ENCODE results near the gene ALDH3B1. TPM values are rescaled to one million over a fixed set of nuclear protein-coding genes. Genes with fewer than 3 reads are reported as not detected.

Gene ALDH3B1
- total and polyA plus RNA-seq, 2 donors (not counting 3 experiments of a cell fraction or from before 2014, with no cell fraction given), result 0.13 to 1.0 TPM

DNA sequence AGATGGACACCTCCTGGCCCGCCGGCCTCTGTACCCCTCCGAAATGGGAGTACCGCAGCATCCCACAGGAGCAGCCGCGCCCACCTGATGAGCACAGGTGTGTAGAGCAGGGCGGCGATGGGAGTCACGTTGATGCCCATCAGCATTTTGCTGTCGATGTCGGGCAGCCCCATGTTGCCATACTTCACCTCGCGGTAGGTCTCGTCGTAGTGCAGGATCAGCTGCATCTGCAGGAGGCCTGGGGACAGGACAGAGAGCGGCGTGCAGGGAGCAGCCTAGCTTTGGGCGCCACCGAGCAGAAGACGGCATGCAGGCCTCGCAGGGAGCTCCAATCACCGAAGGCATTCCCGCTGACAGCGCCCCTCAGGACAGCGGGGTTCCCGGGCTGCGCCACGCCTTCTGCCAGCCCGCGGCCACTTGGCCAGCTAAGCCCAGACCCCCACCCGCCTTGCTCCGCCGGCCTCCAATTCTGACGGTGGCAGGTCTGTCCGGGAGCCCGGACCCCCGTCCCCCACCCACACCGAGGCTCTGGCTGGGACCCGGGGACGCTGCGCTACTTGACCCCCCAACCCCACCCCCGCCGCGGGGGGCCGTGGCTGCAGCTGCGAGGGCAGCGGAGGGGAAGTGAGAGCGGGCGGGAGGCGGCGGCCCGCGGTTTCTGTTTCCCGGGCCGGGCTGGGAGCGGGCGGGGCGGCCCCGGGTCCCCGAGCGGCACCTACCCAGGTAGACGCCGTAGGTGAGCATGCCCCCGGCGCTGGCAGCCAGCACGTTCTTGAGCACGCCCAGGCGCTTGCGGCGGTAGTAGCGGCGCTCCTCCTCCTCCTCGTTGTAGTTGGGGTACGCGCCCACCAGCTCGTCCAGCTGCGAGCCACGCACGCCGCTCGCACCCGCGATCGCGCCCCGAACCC lies 6.9 kb upstream of the ALDH3B1 start:
- TF ChIP-seq, protein P1, sequence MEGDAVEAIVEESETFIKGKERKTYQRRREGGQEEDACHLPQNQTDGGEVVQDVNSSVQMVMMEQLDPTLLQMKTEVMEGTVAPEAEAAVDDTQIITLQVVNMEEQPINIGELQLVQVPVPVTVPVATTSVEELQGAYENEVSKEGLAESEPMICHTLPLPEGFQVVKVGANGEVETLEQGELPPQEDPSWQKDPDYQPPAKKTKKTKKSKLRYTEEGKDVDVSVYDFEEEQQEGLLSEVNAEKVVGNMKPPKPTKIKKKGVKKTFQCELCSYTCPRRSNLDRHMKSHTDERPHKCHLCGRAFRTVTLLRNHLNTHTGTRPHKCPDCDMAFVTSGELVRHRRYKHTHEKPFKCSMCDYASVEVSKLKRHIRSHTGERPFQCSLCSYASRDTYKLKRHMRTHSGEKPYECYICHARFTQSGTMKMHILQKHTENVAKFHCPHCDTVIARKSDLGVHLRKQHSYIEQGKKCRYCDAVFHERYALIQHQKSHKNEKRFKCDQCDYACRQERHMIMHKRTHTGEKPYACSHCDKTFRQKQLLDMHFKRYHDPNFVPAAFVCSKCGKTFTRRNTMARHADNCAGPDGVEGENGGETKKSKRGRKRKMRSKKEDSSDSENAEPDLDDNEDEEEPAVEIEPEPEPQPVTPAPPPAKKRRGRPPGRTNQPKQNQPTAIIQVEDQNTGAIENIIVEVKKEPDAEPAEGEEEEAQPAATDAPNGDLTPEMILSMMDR (IDR thresholded peaks at IDR 0.05; ENCODE audit: extremely low read depth in 1 of 2, insufficient read depth in 1 of 2, low read depth in 1 of 2, low read length in 2 of 2), result no peak
- TF ChIP-seq, protein P2, sequence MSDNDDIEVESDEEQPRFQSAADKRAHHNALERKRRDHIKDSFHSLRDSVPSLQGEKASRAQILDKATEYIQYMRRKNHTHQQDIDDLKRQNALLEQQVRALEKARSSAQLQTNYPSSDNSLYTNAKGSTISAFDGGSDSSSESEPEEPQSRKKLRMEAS (IDR thresholded peaks at IDR 0.05; ENCODE audit: insufficient read depth, insufficient read length), result no peak
- TF ChIP-seq FOS (IDR thresholded peaks at IDR 0.05; ENCODE audit: borderline replicate concordance, insufficient read depth, low read length) (no peak), GATA2 (IDR thresholded peaks at IDR 0.05; ENCODE audit: insufficient read depth, insufficient read length, low read depth, low read length) (no peak), EZH2 (IDR thresholded peaks at IDR 0.05; ENCODE audit: borderline replicate concordance, low read depth, low read length, severe bottlenecking) (no peak), JUN (IDR thresholded peaks at IDR 0.05; ENCODE audit: borderline replicate concordance, insufficient read depth, insufficient read length, low read depth) (no peak), POLR2AphosphoS5 (IDR thresholded peaks at IDR 0.05; ENCODE audit: insufficient read depth, low read depth, low read length) (no peak), POLR2A (IDR thresholded peaks at IDR 0.05; ENCODE audit: low read depth, low read length) (no peak), MYC (IDR thresholded peaks at IDR 0.05; ENCODE audit: low read depth, low read length) (no peak)
- no peaks in the 10 kb centered on the region for H3K27me3 ChIP-seq (ENCODE audit: control insufficient read depth in 2 of 2, insufficient read depth in 2 of 2, low read length in 2 of 2)
- no peak for DNase-seq (ENCODE audit: low read depth, low spot score)
- intact Hi-C loops (cut with micrococcal nuclease) (no loop called here), dilution Hi-C loops (cut with MboI; ENCODE audit: extremely low pct_ligation_motif_present, low sequenced_read_pairs) (no loop called here)
- H3K36me3 ChIP-seq (ENCODE audit: control insufficient read depth in 2 of 2, extremely low read depth in 1 of 2, insufficient read depth in 2 of 2, low read length in 2 of 2), result no peaks in the 10 kb centered on the region
- ChIA-PET POLR2A (no interaction called here), CTCF (no interaction called here)
- FAIRE-seq, result peak; percentile 24
- H3K4me3 ChIP-seq (replicated peaks in 1 of 3; ENCODE audit: insufficient read depth in 1 of 3, low read depth in 1 of 3, low read length in 3 of 3), result peak overlapping the region; percentile 17 to 50 (median 23)
- H3K4me2 ChIP-seq (ENCODE audit: insufficient read depth, low read length), result no peak overlapping the region
- H3K79me2 ChIP-seq (ENCODE audit: control insufficient read depth, insufficient read depth, low read length), result no peaks in the 10 kb centered on the region
- H3K9me1 ChIP-seq (replicated peaks; ENCODE audit: control insufficient read depth, extremely low read depth, insufficient read depth, low read length), result no peaks in the 10 kb centered on the region
- no TSS peak for BruUV-seq (replicated peaks)
- H4K20me1 ChIP-seq (replicated peaks; ENCODE audit: control insufficient read depth, extremely low read depth, insufficient read depth, low read length), result no peaks in the 10 kb centered on the region
- H3K4me1 ChIP-seq (ENCODE audit: control insufficient read depth, extremely low read depth, insufficient read depth, low read length), result peaks cover 3% of the 10 kb centered on the region
- H2AFZ ChIP-seq (ENCODE audit: low read depth, low read length), result peak overlapping the region; percentile 82
- H3K9ac ChIP-seq (replicated peaks; ENCODE audit: extremely low read depth, insufficient read depth, low read length), result no peak overlapping the region
- no peak overlapping the region for H3K27ac ChIP-seq (ENCODE audit: insufficient read depth, low read depth, low read length)
- no peaks in the 10 kb centered on the region for H3K9me3 ChIP-seq (replicated peaks; ENCODE audit: control insufficient read depth, insufficient read depth, low read length)

Data from endothelial cell of umbilical vein (primary cell).